ENCODE measurements around the gene FBXO30.

DNA sequence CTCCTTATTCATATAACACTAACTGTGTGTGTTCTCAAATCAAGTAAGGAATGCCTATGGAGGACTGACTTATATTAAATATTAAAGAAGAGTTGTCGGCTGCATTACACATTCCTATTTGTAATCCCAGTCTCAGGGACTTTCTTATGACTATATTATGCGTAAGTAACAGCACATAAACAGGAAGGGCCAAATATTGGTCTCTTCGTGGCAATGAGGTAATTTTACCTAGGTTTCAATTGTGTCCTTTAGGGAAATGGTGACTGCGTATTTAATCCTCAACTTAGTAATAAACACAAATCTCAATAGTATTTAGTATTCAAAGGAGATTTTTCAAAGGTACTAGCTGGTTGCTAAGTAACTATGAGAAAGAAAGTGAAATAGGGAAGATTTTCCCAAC lies 56.5 kb downstream of the FBXO30 start:
- TF ChIP-seq POLR2A (IDR thresholded peaks at IDR 0.05; ENCODE audit: low read depth, low read length) = no peak
- TF ChIP-seq, protein P1, sequence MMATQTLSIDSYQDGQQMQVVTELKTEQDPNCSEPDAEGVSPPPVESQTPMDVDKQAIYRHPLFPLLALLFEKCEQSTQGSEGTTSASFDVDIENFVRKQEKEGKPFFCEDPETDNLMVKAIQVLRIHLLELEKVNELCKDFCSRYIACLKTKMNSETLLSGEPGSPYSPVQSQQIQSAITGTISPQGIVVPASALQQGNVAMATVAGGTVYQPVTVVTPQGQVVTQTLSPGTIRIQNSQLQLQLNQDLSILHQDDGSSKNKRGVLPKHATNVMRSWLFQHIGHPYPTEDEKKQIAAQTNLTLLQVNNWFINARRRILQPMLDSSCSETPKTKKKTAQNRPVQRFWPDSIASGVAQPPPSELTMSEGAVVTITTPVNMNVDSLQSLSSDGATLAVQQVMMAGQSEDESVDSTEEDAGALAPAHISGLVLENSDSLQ (IDR thresholded peaks at IDR 0.05) = no peak
- TF ChIP-seq, protein P2, sequence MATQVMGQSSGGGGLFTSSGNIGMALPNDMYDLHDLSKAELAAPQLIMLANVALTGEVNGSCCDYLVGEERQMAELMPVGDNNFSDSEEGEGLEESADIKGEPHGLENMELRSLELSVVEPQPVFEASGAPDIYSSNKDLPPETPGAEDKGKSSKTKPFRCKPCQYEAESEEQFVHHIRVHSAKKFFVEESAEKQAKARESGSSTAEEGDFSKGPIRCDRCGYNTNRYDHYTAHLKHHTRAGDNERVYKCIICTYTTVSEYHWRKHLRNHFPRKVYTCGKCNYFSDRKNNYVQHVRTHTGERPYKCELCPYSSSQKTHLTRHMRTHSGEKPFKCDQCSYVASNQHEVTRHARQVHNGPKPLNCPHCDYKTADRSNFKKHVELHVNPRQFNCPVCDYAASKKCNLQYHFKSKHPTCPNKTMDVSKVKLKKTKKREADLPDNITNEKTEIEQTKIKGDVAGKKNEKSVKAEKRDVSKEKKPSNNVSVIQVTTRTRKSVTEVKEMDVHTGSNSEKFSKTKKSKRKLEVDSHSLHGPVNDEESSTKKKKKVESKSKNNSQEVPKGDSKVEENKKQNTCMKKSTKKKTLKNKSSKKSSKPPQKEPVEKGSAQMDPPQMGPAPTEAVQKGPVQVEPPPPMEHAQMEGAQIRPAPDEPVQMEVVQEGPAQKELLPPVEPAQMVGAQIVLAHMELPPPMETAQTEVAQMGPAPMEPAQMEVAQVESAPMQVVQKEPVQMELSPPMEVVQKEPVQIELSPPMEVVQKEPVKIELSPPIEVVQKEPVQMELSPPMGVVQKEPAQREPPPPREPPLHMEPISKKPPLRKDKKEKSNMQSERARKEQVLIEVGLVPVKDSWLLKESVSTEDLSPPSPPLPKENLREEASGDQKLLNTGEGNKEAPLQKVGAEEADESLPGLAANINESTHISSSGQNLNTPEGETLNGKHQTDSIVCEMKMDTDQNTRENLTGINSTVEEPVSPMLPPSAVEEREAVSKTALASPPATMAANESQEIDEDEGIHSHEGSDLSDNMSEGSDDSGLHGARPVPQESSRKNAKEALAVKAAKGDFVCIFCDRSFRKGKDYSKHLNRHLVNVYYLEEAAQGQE (IDR thresholded peaks at IDR 0.05; ENCODE audit: low read depth, low read length) = no peak
- TF ChIP-seq, protein P3, sequence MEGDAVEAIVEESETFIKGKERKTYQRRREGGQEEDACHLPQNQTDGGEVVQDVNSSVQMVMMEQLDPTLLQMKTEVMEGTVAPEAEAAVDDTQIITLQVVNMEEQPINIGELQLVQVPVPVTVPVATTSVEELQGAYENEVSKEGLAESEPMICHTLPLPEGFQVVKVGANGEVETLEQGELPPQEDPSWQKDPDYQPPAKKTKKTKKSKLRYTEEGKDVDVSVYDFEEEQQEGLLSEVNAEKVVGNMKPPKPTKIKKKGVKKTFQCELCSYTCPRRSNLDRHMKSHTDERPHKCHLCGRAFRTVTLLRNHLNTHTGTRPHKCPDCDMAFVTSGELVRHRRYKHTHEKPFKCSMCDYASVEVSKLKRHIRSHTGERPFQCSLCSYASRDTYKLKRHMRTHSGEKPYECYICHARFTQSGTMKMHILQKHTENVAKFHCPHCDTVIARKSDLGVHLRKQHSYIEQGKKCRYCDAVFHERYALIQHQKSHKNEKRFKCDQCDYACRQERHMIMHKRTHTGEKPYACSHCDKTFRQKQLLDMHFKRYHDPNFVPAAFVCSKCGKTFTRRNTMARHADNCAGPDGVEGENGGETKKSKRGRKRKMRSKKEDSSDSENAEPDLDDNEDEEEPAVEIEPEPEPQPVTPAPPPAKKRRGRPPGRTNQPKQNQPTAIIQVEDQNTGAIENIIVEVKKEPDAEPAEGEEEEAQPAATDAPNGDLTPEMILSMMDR (IDR thresholded peaks at IDR 0.05 in 2 of 3, conservative IDR thresholded peaks at IDR 0.05 in 1 of 3; ENCODE audit: control insufficient read depth in 2 of 3, extremely low read depth in 1 of 3, insufficient read depth in 1 of 3, low read depth in 3 of 3, low read length in 3 of 3) = no peak
